ENCODE data around the gene LRCH3. TPM values are rescaled to one million over a fixed set of nuclear protein-coding genes. Genes with fewer than 3 reads are reported as not detected.
"Not testable (repeated sequence)": the region's sequence is repeated elsewhere in the genome, so short reads cannot be mapped to it uniquely, and the experiment has no call there.

Gene LRCH3
- total and polyA plus RNA-seq, 2 experiments from 2014 or later = 22.5 to 38.5 TPM

GRCh38 chr3:197906023-197906849, 115.2 kb downstream of the LRCH3 start:
- Histone ChIP-seq H3K36me3 (replicated peaks; ENCODE audit: insufficient read depth, low read depth) (no peaks in the 10 kb centered on the region), H3K4me3 (no peak overlapping the region), H3K27me3 (no peaks in the 10 kb centered on the region), H3K4me2 (peak overlapping the region; percentile 41), H4K20me1 (ENCODE audit: insufficient read depth, poor library complexity, severe bottlenecking) (no peaks in the 10 kb centered on the region), H3K4me1 (ENCODE audit: insufficient read depth) (no peaks in the 10 kb centered on the region), H2AFZ (no peak overlapping the region), H3K79me2 (no peaks in the 10 kb centered on the region), H3K9me2 (replicated peaks; ENCODE audit: insufficient read depth) (no peaks in the 10 kb centered on the region), H3K9me3 (ENCODE audit: low read depth) (no peaks in the 10 kb centered on the region), H3K27ac (no peak overlapping the region)
- peak; percentile 94 for DNase-seq (ENCODE audit: low spot score)
- 17% methylated on average over 17 of the region's 17 CpGs for WGBS (ENCODE audit: low lambda C conversion rate, missing lambda C conversion rate)
- no peak for TF ChIP-seq EZH2 (IDR thresholded peaks at IDR 0.05; ENCODE audit: borderline replicate concordance)
- TF ChIP-seq CTCF (IDR thresholded peaks at IDR 0.05; ENCODE audit: poor library complexity) = peak; percentile 96

GRCh38 chr3:197906850-197907187, 115.8 kb downstream of the LRCH3 start:
- no peaks in the 10 kb centered on the region for H4K20me1 ChIP-seq (ENCODE audit: insufficient read depth, poor library complexity, severe bottlenecking)
- no peak for DNase-seq (ENCODE audit: low spot score)
- H3K4me1 ChIP-seq (ENCODE audit: insufficient read depth) = no peaks in the 10 kb centered on the region
- no peak overlapping the region for H3K4me3 ChIP-seq
- H3K36me3 ChIP-seq (replicated peaks; ENCODE audit: insufficient read depth, low read depth) = no peaks in the 10 kb centered on the region
- no peak overlapping the region for H3K4me2 ChIP-seq
- no peaks in the 10 kb centered on the region for H3K9me2 ChIP-seq (replicated peaks; ENCODE audit: insufficient read depth)
- TF ChIP-seq CTCF (IDR thresholded peaks at IDR 0.05; ENCODE audit: poor library complexity) (no peak), EZH2 (IDR thresholded peaks at IDR 0.05; ENCODE audit: borderline replicate concordance) (no peak), EZH2phosphoT487 (IDR thresholded peaks at IDR 0.05; ENCODE audit: low read depth, severe bottlenecking, unreplicated experiment) (no peak)
- H3K9me3 ChIP-seq (ENCODE audit: low read depth) = no peaks in the 10 kb centered on the region
- H3K27me3 ChIP-seq = no peaks in the 10 kb centered on the region
- WGBS (ENCODE audit: low lambda C conversion rate, missing lambda C conversion rate) = 68% methylated on average over 3 of the region's 3 CpGs
- no peak overlapping the region for H2AFZ ChIP-seq
- H3K27ac ChIP-seq = no peak overlapping the region
- H3K79me2 ChIP-seq = no peaks in the 10 kb centered on the region

DNA sequence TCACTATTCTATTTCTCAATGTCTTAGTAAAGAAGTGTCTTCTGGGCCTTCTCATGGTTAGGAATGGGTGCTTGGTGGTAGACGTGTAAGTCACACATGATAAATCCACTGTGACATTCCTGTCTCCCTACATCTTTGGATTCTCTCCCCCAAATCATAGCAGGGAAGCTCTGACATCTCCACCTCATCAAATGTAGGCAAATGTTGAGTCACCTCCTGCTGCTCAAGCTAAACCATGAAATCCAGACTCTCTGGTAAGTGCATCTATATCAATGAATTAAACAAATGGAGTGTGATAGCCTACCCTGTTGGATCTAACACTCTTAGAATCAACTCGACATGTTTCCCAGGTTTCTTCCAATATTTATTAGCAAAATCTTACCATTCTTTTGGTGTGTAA, 116.1 kb downstream of the LRCH3 start:
- Histone ChIP-seq H4K20me1 (ENCODE audit: insufficient read depth, poor library complexity, severe bottlenecking) (no peaks in the 10 kb centered on the region), H2AFZ (no peak overlapping the region), H3K9me2 (replicated peaks; ENCODE audit: insufficient read depth) (no peaks in the 10 kb centered on the region), H3K9me3 (ENCODE audit: low read depth) (no peaks in the 10 kb centered on the region), H3K4me3 (no peak overlapping the region), H3K36me3 (replicated peaks; ENCODE audit: insufficient read depth, low read depth) (no peaks in the 10 kb centered on the region), H3K4me2 (no peak overlapping the region), H3K27ac (no peak overlapping the region), H3K27me3 (no peaks in the 10 kb centered on the region), H3K4me1 (ENCODE audit: insufficient read depth) (no peaks in the 10 kb centered on the region), H3K79me2 (no peaks in the 10 kb centered on the region)
- WGBS (ENCODE audit: low lambda C conversion rate, missing lambda C conversion rate) = 85% methylated on average over 2 of the region's 2 CpGs
- TF ChIP-seq EZH2 (IDR thresholded peaks at IDR 0.05; ENCODE audit: borderline replicate concordance) (no peak), CTCF (IDR thresholded peaks at IDR 0.05; ENCODE audit: poor library complexity) (no peak), EZH2phosphoT487 (IDR thresholded peaks at IDR 0.05; ENCODE audit: low read depth, severe bottlenecking, unreplicated experiment) (no peak)
- DNase-seq (ENCODE audit: low spot score) = no peak

DNA sequence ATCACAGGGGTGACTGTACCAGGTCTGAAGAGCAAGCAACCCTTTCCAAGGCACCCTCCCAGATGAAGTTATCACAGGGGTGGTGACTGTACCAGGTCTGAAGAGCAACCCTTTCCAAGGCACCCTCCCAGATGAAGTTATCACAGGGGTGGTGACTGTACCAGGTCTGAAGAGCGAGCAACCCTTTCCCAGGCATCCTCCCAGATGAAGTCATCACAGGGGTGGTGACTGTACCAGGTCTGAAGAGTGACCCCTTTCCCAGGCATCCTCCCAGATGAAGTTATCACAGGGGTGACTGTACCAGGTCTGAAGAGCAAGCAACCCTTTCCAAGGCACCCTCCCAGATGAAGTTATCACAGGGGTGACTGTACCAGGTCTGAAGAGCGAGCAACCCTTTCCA, 117.5 kb downstream of the LRCH3 start:
- H3K27ac ChIP-seq; H3K9me2 ChIP-seq (replicated peaks; ENCODE audit: insufficient read depth); H4K20me1 ChIP-seq (ENCODE audit: insufficient read depth, poor library complexity, severe bottlenecking); H3K4me3 ChIP-seq; H3K4me1 ChIP-seq (ENCODE audit: insufficient read depth); H3K79me2 ChIP-seq; H3K9me3 ChIP-seq (ENCODE audit: low read depth); DNase-seq (ENCODE audit: low spot score); H3K4me2 ChIP-seq; H3K36me3 ChIP-seq (replicated peaks; ENCODE audit: insufficient read depth, low read depth); H3K27me3 ChIP-seq; H2AFZ ChIP-seq: not testable (repeated sequence)
- 93% methylated on average over 2 of the region's 2 CpGs for WGBS (ENCODE audit: low lambda C conversion rate, missing lambda C conversion rate)

All from hepatocyte (in vitro differentiated cells).